ENCODE results near the gene SCYGR7.

DNA sequence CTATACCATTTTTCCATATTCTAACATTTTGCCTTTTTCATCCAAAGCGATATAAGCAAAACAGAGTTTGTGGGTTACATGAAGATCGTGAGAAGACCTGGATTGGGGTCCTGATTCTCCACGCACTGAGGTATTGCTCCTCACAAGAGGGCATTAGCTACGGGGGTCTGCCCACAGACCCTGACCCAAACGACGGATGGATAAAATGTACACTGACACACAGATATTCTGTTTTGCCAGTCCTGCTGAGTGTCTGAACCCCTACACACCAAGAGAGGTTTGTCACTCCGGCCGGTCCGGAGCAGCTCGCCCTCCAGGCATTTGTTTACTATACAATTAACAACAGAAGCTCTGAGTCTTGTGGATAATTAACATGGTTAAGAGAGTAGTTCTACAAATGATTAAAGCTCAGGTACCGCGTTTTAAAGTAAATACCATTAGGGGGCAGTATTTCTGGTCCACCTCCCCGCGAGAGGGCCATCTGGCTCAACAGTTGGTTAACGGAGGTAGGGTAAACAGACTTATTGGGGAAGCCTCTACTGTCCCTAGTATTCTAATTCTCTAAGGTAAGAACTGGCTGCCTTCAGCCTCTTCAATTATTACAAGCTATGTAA is 46.0 kb downstream of the SCYGR7 start:
- TF ChIP-seq MXI1 (conservative IDR thresholded peaks at IDR 0.05; ENCODE audit: poor library complexity, severe bottlenecking), result no peak
- TF ChIP-seq, protein P1, sequence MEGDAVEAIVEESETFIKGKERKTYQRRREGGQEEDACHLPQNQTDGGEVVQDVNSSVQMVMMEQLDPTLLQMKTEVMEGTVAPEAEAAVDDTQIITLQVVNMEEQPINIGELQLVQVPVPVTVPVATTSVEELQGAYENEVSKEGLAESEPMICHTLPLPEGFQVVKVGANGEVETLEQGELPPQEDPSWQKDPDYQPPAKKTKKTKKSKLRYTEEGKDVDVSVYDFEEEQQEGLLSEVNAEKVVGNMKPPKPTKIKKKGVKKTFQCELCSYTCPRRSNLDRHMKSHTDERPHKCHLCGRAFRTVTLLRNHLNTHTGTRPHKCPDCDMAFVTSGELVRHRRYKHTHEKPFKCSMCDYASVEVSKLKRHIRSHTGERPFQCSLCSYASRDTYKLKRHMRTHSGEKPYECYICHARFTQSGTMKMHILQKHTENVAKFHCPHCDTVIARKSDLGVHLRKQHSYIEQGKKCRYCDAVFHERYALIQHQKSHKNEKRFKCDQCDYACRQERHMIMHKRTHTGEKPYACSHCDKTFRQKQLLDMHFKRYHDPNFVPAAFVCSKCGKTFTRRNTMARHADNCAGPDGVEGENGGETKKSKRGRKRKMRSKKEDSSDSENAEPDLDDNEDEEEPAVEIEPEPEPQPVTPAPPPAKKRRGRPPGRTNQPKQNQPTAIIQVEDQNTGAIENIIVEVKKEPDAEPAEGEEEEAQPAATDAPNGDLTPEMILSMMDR (IDR thresholded peaks at IDR 0.05; ENCODE audit: poor library complexity, severe bottlenecking), result no peak
- no peak for TF ChIP-seq EZH2 (IDR thresholded peaks at IDR 0.05; ENCODE audit: borderline replicate concordance, insufficient read depth, low read length, poor library complexity, severe bottlenecking)
- no peak for TF ChIP-seq POLR2AphosphoS5 (IDR thresholded peaks at IDR 0.05)

Measured in neural cell (in vitro differentiated cells).